ENCODE data around the gene ARNT2. TPM values are rescaled to one million over a fixed set of nuclear protein-coding genes. Genes with fewer than 3 reads are reported as not detected.

ARNT2 gene
- total and polyA plus RNA-seq, 12 donors, result 2.0 to 6.4 (median 3.5) TPM

DNA sequence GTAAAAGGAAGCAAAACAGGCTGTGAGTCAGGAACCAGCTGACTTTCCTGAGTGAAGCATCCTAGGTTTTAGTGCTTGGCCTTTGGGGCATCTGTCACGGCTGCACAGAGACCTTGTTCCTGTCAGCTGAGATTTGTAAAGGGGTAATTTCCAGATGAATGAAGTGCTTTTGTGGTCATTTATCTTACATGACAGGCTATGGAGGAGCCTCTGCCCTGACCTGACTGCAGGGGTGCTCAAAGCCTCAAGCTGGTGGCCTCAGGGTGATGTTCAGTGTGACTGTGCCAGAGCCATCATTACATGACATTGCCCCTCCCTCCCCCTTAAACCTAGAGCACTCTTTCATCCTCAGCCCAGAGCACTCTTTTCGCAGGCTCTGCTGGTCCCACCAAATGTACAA, 132.5 kb downstream of the ARNT2 start:
- 79 to 88% (median 86%) methylated on average over 2 of the region's 2 CpGs for WGBS, 4 donors
- Histone ChIP-seq H3K9me3 (replicated peaks in 1 of 3) (peaks cover 0 to 4% (median 0%) of the 10 kb centered on the region in 3 donors), H3K4me3 (no peak overlapping the region), H3K36me3 (replicated peaks in 1 of 2) (no peaks in the 10 kb centered on the region), H3K4me1 (replicated peaks in 1 of 2) (no peaks in the 10 kb centered on the region), H3K27me3 (no peaks in the 10 kb centered on the region), H3K27ac (no peak overlapping the region)
- intact Hi-C loops (cut with DNase I), result no loop called here
- TF ChIP-seq POLR2A (IDR thresholded peaks at IDR 0.05), result no peak
- TF ChIP-seq, protein P1, sequence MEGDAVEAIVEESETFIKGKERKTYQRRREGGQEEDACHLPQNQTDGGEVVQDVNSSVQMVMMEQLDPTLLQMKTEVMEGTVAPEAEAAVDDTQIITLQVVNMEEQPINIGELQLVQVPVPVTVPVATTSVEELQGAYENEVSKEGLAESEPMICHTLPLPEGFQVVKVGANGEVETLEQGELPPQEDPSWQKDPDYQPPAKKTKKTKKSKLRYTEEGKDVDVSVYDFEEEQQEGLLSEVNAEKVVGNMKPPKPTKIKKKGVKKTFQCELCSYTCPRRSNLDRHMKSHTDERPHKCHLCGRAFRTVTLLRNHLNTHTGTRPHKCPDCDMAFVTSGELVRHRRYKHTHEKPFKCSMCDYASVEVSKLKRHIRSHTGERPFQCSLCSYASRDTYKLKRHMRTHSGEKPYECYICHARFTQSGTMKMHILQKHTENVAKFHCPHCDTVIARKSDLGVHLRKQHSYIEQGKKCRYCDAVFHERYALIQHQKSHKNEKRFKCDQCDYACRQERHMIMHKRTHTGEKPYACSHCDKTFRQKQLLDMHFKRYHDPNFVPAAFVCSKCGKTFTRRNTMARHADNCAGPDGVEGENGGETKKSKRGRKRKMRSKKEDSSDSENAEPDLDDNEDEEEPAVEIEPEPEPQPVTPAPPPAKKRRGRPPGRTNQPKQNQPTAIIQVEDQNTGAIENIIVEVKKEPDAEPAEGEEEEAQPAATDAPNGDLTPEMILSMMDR (IDR thresholded peaks at IDR 0.05), result no peak
- no peak for DNase-seq

DNA sequence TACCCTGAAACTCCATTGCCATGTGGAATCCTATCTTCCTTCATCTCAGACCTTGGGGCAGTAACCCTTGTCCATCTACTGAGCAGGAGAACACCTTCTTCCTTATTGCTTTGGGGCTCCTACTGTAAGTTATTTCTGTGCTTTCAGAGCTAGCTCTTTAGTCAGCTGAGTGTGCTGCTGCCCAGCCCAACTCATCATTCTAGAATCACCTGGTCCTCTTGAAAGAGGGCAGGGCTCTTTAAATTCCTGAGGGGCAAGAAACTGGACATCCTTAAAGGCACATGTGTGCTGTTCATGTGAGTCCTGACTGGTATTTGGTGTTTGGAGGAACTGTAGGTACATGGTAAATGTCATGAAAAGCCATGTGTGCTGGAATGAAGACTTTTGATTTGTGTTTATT, 140.9 kb downstream of the ARNT2 start:
- no peak overlapping the region for H3K27ac ChIP-seq
- no peak for DNase-seq
- H3K4me1 ChIP-seq (replicated peaks in 1 of 2), result no peaks in the 10 kb centered on the region
- H3K4me3 ChIP-seq, result no peak overlapping the region
- no peaks in the 10 kb centered on the region for H3K36me3 ChIP-seq (replicated peaks in 1 of 2)
- intact Hi-C loops (cut with DNase I), result no loop called here
- TF ChIP-seq POLR2A (IDR thresholded peaks at IDR 0.05), result no peak
- TF ChIP-seq, protein P1 (IDR thresholded peaks at IDR 0.05), result no peak
- H3K27me3 ChIP-seq, result no peaks in the 10 kb centered on the region
- no peaks in the 10 kb centered on the region for H3K9me3 ChIP-seq (replicated peaks in 1 of 3)

DNA sequence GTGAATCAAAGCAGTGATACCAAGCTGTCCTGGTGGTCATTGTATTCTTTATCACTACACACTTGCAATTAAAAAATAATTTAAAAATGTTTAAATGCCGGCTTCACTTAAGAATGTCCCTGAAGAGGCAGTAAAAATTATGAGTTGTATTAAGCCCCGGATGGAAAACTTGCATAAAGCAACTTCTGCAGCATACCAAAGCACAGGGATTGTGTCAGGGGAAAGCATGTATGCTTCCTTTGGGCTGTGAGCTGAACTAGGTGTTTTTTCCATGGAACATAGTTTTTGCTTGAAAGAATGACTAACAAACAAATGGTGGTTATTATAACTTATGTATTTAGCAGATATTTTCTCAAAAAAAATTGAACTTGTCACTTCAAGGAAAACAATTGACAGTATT, 143.1 kb downstream of the ARNT2 start:
- H3K4me3 ChIP-seq, result no peak overlapping the region
- TF ChIP-seq, protein P1 (IDR thresholded peaks at IDR 0.05), result no peak
- no peak for TF ChIP-seq POLR2A (IDR thresholded peaks at IDR 0.05)
- H3K9me3 ChIP-seq (replicated peaks in 1 of 3), result no peaks in the 10 kb centered on the region
- no peaks in the 10 kb centered on the region for H3K27me3 ChIP-seq
- H3K27ac ChIP-seq, result no peak overlapping the region
- H3K4me1 ChIP-seq (replicated peaks in 1 of 2), result no peaks in the 10 kb centered on the region
- no peak for DNase-seq
- H3K36me3 ChIP-seq (replicated peaks in 1 of 2), result no peaks in the 10 kb centered on the region
- WGBS, 4 donors, result 86 to 94% (median 91%) methylated on average over 2 of the region's 2 CpGs
- intact Hi-C loops (cut with DNase I), result no loop called here

DNA sequence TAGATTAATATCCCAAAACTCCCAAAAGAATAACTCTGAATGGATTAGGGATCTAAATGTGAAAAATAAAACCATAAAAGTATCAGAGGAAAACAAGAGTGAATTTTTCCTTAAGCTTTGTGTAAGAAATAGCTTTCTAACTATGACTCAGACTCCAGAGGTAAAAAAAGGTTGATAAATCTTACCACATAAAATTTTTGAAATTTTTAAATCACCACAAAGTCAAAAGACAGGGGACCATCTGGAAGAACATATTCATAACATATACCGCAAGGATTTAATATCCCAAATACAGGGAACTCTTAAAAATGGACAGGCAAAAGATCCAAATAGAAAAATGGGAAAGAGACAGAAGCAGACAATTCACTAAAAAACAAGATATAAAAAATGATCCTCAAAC, 145.0 kb downstream of the ARNT2 start:
- TF ChIP-seq POLR2A (IDR thresholded peaks at IDR 0.05), result no peak
- TF ChIP-seq, protein P1 (IDR thresholded peaks at IDR 0.05), result no peak
- WGBS, 4 donors, result 94 to 100% (median 95%) methylated on average over 1 of the region's 1 CpG
- intact Hi-C loops (cut with DNase I), result no loop called here

More for the DNA sequence above, 145.0 kb downstream of the ARNT2 start:
- Histone ChIP-seq H3K4me3 (no peak overlapping the region), H3K36me3 (replicated peaks in 1 of 2) (no peaks in the 10 kb centered on the region), H3K27me3 (no peaks in the 10 kb centered on the region), H3K9me3 (replicated peaks in 1 of 3) (no peaks in the 10 kb centered on the region), H3K27ac (no peak overlapping the region), H3K4me1 (replicated peaks in 1 of 2) (no peaks in the 10 kb centered on the region)
- DNase-seq, result no peak
